Endothelial cell of umbilical vein (primary cell): Measurements from ENCODE around the gene JADE1.

Experiments used
- EZH2 ChIP-seq: IDR thresholded peaks from 2 replicates; pipeline ENCODE4 v1.6.1; 2012; ENCODE audit warnings: borderline replicate concordance, low read depth, mild to moderate bottlenecking, moderate library complexity, low read length, inconsistent platforms; ENCODE audit not compliant: severe bottlenecking
- POLR2A ChIP-seq: IDR thresholded peaks from 2 replicates; pipeline ENCODE4 v1.6.1; 2012; ENCODE audit warnings: low read depth, mild to moderate bottlenecking, control low read depth, low read length
- POLR2AphosphoS5 ChIP-seq: IDR thresholded peaks from 2 replicates; pipeline ENCODE4 v1.6.1; 2012; ENCODE audit warnings: low read depth, mild to moderate bottlenecking, control low read depth, low read length, moderate library complexity; ENCODE audit not compliant: insufficient read depth
- TF ChIP-seq, protein P1 (sequence below), 2 donors: IDR thresholded peaks; 1 replicate in 1 of 2; 2 replicates in 1 of 2; pipeline ENCODE4 v1.5.1; 2011; ENCODE audit warnings: low read length in 2 of 2, mild to moderate bottlenecking in 2 of 2, moderate library complexity in 2 of 2, control low read depth in 1 of 2, inconsistent platforms in 1 of 2, low read depth in 1 of 2; ENCODE audit not compliant: insufficient read depth in 1 of 2; ENCODE audit errors: extremely low read depth in 1 of 2

DNA sequence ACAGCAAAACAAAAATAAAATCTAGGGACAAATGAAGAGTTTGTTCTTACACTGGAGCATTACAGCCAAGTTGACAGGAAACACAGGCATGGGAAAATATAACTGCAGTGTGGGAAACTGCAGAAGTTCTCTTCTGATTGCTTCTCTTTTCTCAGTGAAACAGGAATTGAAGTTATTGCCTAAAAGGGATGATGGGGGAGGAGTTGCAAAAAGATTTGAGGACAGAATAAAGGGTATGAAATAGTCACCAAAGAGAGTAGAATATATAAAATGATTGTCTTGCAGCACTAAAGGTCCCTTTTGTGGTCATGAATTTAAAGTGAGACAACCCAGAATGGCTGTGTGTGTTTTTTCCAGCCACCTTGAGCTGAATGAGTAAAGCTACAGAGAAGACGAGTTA is 103.7 kb downstream of the JADE1 start:
- TF ChIP-seq, protein P1, sequence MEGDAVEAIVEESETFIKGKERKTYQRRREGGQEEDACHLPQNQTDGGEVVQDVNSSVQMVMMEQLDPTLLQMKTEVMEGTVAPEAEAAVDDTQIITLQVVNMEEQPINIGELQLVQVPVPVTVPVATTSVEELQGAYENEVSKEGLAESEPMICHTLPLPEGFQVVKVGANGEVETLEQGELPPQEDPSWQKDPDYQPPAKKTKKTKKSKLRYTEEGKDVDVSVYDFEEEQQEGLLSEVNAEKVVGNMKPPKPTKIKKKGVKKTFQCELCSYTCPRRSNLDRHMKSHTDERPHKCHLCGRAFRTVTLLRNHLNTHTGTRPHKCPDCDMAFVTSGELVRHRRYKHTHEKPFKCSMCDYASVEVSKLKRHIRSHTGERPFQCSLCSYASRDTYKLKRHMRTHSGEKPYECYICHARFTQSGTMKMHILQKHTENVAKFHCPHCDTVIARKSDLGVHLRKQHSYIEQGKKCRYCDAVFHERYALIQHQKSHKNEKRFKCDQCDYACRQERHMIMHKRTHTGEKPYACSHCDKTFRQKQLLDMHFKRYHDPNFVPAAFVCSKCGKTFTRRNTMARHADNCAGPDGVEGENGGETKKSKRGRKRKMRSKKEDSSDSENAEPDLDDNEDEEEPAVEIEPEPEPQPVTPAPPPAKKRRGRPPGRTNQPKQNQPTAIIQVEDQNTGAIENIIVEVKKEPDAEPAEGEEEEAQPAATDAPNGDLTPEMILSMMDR (IDR thresholded peaks at IDR 0.05; ENCODE audit: extremely low read depth in 1 of 2, insufficient read depth in 1 of 2, low read depth in 1 of 2, low read length in 2 of 2), result no peak
- no peak for TF ChIP-seq POLR2A
- TF ChIP-seq POLR2AphosphoS5, result no peak
- TF ChIP-seq EZH2, result no peak
